ENCODE results near the gene MYD88.

MYD88 gene

DNA sequence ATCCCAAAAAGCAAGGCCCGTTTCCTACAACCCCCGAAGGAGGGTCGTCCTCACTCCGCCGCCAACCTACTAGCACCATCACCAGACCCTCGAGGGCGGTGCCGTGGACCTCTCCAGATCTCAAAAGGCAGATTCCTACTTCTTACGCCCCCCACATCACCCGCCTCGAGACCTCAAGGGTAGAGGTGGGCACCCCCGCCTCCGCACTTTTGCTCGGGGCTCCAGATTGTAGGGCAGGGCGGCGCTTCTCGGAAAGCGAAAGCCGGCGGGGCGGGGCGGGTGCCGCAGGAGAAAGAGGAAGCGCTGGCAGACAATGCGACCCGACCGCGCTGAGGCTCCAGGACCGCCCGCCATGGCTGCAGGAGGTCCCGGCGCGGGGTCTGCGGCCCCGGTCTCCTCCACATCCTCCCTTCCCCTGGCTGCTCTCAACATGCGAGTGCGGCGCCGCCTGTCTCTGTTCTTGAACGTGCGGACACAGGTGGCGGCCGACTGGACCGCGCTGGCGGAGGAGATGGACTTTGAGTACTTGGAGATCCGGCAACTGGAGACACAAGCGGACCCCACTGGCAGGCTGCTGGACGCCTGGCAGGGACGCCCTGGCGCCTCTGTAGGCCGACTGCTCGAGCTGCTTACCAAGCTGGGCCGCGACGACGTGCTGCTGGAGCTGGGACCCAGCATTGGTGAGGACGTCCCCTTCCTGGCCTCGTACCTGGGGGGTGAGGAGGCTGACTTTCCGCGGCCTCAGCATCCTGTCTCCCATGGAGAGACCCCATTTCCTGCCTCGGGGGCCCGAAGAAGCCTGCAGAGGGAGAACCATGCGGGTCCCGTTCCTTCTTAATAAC lies at the start of gene MYD88:
Gene MYD88 (plus strand): TSS at position 313 of the 842 bp plus-strand sequence. CDS start 40 bp downstream, at position 353.
- DNase-seq (ENCODE audit: low spot score), result peak; percentile 75

DNA sequence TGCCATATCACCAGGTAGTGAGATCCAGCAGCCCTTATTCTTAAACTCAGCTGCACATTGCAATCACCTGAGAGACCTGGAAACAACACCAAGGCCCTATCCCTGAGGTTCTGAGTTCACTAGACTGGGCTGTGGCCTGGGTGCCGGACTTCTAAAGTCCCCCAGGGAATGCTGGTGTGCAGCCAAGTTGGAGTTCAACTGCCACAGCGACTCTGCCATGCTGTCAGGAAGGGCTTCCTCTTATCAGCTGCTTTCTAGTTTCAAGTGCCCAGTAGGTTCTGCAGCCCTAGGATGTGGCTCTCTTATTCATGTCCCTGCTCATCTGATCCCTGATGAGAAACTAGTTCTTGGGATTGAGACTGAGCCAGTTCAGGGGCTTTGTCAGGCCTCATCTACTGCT lies 49.3 kb upstream of the MYD88 start:
- DNase-seq (ENCODE audit: low spot score), result no peak

DNA sequence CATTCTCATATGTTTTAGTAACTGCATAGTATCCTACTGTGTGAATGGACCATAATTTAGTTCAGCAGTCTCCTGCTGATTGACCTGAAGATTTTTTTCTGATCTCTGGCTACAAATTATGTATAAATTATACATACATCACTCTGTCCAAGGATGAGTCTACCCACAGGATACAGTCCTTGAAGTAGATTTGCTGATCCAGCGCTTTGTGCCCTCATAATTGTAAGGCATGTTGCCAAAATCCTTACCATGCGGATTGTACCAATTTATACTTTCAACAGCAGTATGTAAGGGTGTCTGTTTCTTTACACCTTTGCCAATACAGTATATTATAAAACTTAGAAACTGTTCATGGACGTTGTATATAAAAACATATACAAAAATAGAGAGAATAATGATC lies 48.0 kb upstream of the MYD88 start:
- no peak for DNase-seq (ENCODE audit: low spot score)

DNA sequence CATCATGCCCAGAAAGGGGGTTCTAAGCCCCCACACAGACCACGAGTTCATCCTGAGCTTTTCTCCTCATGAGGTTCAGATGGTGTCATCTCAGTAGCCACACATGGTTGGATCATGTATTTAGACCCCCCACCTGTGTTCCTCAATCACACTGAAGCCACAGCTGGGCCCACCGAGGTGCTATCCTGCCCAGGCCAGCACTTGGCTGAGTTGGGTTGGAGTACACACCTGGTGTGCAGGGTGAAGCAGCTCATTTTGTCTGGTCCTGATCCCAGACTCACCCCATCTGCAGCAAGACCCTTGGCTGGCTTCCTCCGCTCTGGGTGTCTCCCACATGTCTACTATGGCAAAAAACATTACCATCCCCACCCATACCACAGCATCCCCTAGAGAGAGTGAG lies 43.5 kb upstream of the MYD88 start:
- no peak for DNase-seq (ENCODE audit: low spot score)

DNA sequence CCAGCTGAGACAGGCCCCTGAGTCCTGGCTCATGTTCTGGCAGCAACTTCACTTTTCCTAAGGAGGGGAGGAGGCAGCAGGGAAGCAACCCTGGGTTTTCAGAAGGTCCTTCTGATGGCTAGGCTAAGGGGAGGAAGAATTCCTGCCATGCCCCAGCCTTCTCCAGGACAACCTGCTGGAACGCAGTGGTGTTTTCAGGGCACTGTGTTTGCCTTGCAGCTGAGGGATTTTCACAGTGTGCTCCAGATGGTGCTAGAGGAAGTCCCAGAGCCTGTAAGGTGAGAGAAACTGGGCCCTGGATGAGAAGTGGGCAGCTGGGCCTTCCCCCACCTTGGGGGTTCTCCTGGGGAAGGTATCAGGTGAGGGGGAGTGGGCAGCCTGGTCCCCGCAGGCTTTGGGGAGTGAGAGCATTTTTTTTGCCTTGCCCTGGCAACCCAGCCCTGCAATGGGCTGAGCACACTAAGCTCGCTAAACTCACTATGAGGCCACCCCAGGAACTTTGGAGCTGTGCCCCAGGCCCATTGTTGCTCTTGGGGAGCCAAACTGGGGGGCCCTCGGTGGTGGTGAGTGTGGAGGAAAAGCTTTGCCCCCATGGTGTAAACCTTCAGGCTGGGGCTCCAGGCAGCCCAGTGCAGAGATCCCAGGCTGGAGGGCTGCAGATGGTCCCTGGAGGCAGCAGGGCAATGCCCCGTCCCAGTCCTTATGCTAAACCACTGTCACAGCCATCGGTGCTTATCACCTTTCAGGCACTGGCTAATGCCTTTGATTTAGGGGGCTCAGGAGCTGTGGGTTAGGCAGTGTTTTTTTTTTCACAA lies 42.6 kb upstream of the MYD88 start:
- DNase-seq (ENCODE audit: low spot score), result no peak

DNA sequence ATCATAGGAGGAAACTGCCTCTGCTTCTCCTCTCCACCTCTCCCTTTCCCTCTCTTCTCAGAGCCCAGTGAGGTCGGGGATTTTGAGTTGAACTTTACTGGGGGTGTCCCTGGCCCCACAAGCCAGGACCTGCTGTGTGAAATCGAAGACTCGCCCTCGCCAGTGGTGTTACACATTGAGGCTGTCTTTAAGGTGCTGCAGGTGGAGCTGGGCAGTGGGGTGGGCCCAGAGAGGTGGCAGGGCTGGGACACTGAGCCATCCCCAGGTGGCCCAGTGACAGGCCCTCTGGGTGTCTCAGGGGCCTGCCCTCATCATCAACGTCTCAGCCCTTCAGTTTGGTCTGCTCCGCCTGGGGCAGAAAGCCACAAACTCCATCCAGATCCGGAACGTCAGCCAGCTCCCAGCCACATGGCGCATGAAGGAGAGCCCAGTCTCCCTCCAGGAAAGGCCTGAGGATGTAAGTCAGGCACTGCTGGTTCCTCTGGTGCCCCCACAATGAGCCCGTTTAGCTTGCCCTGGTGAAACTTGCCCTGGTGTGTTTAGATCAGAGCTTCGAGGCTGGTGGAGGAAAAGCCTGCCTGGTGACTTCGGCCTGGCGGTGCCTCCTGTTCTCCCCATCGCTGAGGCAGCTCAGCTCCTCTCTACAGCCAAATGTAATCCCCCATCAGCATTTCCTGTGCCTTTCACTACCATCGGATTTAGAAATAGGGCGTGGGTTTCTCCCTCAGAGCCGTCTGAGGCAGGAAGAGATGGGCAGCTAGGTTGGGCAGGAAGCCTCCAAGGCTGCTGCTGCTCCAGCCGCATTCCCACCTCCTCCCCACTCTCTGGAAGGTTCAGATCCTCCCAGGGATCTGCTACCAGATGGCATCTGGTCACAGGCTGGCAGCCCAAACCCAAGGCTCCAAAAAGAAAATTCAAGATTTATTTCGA lies 40.8 kb upstream of the MYD88 start:
- DNase-seq (ENCODE audit: low spot score), result no peak

DNA sequence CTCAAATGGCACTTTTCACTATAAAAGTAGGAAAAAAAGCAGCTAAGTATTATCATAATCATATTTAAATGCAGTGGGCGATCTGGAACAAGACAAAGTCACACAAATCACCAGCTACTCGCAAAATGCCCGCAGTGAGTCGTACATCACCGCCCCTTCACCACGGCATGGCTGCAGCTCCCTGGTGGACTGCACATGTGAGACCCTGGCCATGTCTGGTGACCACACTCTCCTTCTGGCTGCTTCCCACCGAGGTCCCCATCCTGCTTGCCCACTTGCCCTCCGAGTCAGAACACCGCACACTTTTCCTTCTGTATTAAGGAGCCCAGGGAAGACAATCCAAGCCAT lies 40.1 kb upstream of the MYD88 start:
- DNase-seq (ENCODE audit: low spot score), result no peak

DNA sequence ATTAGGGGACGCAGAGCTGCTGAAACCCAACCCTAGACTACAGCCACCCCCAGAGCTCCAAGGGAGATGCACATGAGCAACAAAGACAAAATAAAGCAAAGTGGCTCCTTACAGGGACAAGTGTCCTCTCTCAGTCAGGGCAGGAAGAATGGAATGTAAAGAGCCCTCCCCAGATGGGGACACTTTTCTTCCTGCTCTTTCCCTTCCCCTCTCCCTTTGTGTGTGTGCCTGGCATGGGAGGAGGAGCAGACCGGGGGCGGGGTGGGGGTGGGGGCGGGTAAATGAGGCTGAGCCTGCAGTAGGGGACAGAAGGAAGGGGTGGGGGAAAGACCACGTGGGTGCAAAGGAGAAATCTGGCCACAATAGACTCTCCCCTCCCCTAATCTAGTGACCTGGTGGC lies 38.9 kb upstream of the MYD88 start:
- peak; percentile 66 for DNase-seq (ENCODE audit: low spot score)

DNA sequence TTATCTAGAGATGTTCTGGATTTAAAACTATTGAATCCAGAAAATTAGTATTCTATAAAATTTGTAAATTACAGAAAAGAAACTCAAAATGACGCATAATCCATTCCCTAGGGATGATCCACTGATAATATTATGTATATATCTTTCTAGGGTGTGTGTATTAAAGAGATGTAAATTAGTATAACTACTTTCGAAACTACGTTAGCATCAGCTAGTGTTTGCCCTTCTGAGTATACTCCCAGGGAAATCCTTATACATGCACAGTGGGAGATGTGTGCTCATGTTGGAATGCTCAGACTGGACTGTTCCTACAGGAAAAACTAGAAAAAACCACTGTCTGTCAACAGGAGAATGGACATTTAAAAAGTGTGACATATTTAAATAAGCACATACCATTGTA lies 38.0 kb upstream of the MYD88 start:
- DNase-seq (ENCODE audit: low spot score), result no peak

DNA sequence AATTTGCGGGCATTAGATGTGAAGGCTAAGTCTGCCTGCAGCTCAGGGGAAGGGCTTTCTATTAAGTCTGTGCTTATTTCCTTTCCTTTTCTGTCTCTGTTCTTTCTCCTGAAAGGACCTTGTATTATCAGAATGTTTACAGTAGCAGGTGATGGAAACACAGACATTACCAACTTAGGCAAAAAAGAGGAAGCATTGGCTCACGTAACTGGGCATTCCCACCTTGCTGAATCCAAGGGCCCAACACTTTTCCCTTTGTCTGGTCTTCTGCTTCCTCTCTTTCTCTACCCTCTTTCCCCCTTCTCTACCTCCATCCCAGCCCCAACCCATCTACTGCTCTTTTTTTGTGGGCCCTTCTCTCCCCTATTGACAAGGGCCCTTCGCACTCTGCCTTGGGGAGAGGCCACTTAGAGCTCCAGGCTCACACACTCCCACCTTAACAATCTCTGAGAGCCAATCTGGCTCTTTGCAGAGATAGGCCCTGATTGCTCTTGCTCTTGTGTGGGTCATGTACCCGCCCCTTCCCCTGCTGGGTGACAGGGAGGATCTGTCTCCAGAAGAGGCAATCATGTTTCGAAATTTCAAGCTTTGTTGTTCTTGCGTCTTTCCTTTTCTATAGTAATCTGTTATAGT lies 36.5 kb upstream of the MYD88 start:
- DNase-seq (ENCODE audit: low spot score), result no peak

DNA sequence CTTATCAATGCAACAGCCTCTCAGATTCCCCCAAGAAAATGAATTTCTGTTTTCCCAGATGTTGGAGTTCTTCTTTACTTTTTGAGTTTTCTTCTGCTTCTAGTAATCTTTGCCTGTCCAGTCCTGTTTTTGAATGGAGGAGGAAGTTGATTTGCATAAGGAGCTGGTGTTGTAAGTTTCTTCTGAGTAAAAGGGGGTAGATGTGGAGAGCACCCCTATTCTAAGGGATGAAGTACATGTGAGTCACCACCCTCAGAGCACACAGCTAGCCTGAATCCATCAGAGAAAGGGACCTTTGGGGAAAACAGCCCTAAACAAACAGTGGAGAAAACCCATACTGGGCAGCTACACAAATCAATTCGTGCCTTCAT lies 36.0 kb upstream of the MYD88 start:
- no peak for DNase-seq (ENCODE audit: low spot score)

DNA sequence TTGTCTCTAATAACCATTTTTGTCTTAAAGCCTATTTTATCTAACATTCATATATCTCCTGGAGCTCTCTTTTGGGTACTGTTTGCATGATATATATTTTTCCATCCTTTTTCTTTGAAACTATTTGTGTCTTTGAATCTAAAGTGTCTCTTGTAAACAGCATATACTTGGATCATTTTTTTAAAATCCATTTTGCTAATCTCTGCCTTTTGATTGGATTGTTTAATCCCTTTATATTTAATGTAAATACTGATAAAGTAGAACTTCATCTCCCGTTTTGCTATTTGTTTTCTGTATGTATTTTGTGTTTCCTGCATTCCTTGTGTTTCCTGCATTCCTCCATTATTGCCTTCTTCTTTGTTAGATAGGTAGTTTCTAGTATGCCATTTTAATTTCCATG lies 32.9 kb upstream of the MYD88 start:
- no peak for DNase-seq (ENCODE audit: low spot score)

DNA sequence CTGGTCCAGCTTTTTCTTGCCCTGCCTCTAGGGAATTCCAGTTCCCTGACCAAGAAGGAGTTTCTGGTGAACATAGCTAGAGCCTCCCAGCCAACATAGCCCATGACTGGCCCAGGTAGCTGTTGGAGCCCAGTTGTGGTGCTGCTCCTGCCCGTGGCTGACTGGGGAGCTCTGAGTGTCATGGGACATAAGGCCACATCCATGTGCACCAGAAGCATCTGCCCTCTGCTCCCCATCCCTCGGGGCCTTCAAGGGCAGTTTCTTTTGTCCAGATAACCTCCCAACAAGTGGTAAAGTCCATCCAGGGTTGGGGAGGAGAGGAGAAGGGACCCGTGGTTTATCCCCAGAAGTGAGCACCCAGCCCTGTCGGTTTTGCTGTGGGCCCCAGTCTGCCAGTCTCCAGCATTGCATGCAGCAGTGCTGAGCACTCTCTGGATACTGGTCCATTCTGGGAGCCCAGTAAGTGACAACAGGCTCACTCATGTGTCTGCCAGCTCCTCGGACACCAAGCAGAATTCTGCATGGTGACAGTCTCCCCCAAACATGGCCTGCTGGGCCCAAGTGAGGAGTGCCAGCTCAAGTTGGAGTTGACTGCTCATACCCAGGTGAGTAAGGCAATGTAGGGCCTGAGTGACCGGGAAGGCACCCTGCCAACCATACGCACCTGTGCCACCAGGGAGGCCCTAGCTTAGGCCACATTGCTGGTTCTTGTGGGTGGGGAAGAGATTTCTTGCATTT lies 30.4 kb upstream of the MYD88 start:
- no peak for DNase-seq (ENCODE audit: low spot score)

DNA sequence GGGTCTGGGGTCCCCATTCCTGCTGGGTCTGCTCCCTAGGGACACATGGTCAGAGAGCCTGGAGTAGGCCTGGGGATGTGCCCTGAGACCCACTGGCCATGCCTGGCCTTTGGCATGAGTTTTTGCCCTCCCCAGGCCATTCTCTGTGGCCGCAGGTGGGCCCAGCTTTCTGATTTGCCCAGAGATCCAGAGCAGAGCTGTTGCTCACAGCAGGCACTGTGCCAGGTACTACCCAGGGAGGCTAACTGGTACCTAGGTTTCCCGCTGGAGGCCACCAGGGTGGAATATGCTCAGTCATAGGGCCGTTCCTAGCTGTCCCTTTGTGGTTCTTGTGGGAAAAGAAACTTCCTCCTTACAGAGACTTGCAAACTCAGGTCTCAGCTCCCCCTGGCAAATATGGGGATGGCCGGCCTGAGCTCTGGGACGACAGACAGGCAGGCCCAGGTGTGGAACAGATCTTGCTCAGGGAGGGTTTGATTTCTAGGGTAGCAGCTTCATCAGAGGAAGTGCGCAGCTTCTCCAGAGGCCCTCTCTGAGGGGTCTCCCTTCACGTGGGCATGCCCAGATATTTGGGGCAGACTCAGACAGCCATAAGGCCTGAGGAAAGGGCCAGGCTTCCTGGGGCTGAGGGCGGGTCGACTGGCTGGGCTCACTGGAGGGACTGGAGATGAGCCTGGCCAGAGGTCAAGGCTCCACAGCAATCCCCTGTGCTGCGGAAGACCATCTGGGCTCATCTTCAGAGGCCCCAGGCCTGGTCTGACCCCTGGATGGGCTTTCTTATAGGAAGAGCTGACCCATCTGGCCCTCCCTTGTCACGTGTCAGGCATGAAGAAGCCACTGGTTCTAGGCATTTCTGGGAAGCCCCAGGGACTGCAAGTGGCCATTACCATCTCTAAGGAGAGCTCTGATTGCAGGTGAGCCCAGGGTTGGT lies 29.5 kb upstream of the MYD88 start:
- DNase-seq (ENCODE audit: low spot score), result no peak

DNA sequence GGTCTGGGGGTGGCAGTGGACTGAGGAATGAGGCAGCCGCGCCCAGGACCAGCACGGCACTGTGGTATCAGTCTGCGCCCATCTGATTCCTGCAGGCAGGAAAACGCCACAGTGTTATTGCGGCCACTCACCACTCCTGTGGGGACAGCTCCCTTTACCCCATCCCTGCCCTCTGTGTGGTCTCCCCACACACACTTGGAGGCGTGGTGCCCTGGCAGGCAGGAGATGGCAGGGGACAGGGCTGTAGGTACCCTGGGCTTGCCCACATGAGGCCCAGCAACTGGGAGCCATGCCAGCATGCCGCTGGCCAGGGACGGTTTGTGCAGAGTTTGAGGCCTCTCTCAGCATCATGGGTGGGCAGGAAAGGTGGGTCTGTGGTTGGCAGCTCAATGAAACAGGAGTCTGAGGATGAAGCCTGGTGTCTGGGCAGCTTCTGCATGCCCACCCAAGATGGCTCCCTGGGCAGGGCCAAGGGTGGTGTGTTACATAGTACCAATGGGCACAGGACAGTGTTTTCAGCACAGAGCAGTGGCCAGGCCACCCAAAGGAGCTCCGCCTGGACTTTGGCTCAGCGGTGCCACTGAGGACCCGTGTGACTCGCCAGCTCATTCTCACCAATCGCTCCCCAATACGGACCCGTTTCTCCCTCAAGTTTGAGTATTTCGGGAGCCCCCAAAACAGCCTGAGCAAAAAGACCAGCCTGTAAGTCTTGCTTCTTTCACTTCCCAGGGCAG lies 28.7 kb upstream of the MYD88 start:
- DNase-seq (ENCODE audit: low spot score), result no peak

DNA sequence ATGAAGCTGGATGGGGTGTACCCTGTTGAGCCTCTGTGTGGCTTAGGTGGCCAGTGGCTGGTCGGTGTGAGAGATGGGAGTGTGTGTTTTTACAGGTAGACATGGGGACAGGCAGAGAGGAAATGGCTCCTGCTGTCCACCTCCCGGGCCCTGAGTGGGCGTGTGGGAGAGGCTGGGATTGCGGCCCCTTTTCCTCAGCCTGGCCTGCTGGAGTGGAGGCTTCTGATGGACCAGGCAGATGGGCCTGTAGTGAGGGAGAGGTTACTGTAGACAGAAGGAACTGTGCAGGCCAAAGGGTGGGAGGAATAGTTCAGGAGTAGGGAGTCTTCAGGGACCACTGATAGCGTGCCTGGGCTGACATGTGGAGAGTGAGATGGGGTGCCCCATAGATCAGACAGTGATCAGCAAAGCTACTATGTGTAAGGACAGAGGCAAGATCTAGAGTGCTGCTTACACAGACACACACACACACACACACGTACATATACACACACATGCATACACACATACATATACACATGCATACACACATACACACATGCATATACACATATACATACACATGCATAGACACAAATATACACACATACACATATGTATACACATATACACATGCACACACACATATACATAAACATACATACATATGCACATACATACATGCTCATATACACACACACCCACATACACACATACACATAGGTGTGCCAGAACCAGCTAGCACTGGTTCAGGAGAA lies 28.0 kb upstream of the MYD88 start:
- DNase-seq (ENCODE audit: low spot score), result no peak

DNA sequence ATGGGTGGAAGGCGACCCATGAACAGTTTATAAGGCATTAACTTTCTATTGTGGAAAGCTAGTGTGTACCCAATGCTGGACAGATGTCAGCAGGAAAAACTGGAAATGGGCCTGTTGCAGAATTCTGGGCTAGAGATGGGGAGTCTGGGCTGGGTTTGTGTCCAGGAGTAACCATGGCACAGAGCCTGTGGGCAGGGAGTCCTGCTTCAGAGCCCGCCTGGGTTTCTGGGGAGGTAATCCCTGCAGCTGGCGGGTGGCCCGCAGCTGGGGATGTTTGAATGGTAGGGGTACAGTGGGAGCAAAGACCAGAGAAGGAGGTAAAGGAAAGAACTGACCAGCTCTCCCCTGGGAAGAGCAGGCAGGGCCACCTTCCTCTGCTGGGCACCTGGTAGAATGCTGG lies 27.3 kb upstream of the MYD88 start:
- DNase-seq (ENCODE audit: low spot score), result no peak

DNA sequence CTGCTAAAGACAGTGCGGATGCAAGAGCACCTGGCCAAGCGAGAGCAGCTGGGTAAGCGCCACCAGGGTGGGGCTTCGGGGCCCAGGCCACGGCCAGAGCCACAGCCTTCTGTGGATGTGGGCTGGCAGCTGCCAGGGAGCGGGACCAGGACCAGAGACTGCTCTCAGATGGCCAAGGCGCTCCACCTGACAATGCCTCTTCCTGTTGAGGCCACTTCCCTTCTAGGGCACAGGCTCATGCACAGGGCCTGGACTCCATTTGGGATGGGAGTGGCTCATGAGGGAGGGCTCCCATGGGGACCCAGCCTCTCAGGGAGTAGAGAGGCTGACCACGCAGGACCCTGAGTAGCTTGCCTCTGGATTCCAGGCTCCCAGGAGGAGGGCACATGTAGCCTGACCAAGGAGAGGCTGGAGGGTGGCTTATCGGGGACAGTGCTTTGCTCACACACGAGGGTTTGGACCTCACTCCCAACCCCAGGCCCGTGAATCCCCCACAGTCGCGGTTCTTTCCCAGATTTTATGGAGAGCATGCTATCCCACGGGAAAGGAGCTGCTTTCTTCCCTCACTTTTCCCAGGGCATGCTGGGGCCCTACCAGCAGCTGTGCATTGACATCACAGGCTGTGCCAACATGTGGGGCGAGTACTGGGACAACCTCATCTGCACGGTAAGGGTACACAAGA lies 26.6 kb upstream of the MYD88 start:
- DNase-seq (ENCODE audit: low spot score), result no peak

Measured in iPS-NIHi11 (cell line).